Glomerular visceral epithelial cell (primary cell): ENCODE results near the gene PRKCH.

ENCODE experiments used
- DNase-seq: peaks from one replicate; pipeline ENCODE4 v3.0.0-alpha.2; 2016; ENCODE audit errors: extremely low spot score

PRKCH gene

DNA sequence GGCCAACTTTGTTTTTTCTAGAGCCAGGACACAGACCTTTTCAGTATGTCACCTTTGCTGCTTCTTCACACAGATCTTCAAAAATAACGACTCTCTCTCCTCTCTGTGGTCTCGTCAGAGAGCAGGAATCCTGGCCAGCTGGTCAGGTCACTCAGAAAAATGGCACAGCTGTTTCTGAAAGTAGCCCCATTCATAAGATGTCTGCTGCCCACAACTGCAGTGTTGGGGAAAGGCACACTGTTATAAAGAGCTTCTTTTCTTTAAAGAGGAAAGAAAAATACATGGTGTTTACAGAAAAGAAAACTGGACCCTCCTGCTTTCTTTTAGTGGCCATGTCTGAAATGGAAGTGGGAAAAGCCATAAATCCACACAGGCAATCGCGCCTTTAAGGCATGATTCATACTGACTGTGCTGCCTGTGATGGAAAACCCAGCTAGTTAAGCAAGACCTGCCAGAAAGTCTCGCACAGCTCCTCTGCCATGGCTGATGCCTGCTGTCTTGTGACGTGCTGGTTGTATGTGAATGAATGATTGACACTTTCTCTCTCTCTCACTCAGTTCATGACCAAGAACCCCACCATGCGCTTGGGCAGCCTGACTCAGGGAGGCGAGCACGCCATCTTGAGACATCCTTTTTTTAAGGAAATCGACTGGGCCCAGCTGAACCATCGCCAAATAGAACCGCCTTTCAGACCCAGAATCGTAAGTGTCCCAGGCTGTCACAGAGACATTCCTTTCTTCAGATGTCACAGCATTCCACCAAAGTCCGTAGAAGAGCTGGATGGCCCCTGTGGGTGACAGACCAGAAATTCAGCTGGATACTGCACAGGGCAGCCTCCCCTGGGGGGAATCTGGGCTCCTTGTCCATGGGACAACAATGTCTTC, 226.0 kb downstream of the PRKCH start:
- peak; percentile 78 for DNase-seq

DNA sequence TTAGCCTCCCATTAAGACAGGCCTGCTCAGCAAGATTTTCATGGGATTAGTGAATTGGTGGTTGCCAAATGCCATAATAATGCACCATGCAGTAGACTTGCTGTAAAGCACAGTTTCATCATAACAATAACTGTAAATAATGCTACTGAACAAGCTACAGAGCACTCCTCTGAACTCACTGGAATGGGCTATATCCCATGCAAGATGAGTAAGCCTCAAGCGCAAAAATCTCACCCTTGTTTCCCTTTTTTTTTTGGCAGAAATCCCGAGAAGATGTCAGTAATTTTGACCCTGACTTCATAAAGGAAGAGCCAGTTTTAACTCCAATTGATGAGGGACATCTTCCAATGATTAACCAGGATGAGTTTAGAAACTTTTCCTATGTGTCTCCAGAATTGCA, 228.0 kb downstream of the PRKCH start:
- DNase-seq: peak; percentile 65

DNA sequence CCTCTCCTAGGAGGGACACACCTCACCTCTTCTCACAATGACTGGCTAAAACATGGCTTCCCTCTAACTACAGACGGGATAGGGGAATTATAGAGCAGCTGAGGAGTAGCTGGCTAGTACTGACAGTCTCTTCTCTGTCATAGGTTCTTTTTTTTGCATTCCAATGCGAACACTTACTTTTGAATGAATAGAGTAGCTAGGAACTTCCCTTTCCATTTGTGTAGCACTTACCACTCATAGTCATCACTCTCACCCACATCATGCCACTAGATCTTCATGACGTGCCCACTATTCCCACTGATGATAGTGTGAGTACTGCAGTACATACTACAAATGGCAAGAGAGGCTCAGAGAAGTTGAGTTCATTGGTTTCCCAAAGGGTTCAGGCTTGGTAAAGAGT, 230.0 kb downstream of the PRKCH start:
- no peak for DNase-seq

DNA sequence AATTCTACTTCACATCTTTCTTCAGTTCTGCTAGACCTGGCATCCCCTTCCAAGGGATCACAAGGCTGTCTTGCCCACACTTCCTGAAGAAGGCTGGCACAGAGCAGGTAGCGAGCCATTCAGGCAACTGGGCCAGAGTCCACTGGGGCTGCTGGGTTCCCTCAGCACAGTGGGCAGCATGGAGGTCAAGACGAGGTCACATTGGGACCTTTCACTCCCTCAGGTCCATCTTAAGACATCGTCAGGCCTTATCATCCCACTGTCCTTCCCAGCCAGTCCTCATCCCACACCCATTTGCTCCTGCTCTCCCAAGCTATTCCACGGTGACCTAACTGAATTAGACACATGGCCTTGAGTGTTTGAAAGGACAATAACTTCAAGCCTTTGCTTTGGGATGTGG, 230.9 kb downstream of the PRKCH start:
- DNase-seq: no peak

DNA sequence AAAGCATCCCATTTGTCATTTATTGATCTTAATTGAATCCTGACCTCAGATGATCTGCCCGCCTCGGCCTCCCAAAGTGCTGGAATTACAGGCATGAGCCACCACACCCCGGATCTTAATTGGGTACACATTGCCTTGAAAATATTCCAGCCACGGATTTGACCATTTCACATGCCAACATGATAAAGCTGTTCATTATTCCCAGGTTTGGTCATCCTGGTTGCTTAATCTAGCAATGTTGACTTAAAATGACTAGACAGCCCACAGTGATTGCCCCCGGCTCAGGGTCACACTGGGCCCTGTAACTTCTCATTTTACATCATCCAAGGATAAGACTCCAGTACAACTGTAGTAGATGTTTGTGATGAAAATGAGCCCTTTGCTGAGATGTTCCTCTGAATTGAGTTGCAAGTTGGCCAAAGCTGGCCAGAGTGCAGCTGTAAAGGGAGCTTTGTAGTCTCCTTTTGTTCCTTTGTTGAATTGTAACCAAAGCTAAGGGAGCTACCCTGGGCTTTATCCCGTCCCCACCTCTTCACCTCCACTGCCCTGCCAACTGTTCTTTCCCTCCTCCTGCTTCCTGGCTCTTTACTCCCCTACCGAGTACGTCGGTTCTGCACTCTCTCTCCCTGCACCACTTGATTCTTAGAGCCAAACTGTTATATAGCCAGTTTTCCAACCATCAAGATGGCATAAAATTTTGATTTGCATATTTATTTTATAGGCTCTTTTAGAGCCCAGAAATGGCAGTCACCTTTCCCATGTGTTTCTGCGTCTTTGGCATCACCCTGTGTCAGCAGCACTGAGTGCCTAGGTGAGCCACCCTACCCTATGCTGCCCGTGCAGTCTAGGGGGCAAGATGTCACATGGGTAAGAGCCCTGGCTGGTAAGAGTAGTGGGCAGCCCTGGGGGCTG, 232.6 kb downstream of the PRKCH start:
- DNase-seq: peak; percentile 89

DNA sequence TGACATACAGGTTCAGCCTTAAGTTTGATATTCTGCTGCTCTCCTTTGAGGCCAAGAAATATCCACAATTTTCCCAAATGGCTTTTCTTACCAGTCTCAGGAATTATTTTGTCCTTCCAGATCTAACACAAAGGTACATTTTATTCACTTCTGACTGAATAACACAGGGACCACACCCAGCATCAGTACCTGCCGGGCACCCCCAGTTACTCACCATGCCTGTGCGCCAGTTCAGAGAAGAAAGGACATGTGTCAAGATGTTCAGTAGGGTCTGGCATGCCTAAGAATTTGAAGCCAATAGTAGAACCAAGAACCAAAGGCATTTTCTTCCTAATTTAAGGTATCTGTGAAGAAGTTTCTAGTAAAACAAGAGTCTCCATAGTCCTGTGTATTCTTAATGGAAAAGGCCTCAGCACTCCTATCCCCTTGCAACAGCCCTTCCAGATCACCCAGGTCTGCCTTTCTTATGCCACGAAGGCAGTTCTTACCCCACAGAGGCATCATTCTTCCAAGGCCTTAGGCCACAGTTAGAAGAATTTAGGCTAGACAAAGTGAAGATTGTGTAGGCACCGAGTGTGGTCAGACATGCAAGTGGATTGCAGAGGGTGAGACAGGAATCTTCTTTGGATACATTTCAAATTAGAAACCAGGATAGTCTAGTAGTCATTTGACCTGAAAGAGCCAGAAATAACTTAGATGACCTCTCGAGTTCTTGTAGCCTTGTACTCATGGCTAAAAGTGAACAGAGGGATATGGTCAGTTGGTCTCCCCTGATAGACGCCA, 233.9 kb downstream of the PRKCH start:
- peak; percentile 33 for DNase-seq

DNA sequence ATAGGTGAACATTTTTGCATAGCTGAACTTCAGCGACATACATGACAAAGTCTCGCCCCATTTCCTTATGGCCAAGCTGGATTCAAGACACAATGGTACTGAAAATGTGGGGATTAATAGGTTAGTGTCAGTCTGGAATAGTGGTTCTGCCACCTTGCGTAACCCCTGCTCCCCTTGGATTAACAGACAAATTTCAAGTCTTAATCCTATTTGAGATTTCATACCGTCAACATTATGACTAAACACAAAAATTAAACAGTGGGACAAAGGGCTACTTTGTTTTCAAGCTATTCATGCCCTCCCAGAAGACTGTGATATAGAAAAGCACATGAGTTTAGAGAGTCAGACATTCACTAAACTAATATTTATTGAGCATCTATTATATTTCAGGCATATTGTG, 235.1 kb downstream of the PRKCH start:
- no peak for DNase-seq

DNA sequence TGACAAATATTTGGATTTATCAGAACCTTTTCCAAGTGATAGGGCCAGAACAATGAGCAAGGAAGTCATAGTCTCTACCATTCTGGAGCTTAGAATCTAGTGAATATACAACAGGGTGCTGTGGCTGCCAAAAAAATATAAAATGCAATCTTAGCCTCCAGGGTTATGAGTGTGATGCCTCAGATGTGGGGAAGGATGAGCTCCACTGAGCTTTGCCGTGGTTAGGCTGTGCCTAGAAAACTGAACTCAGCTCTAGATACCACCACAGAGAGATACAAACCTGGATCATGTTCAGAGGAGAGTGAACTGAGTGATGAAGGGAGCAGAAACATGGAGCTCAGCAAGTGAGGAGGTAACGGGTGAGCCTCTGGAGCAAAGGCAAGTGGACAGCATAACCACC, 235.9 kb downstream of the PRKCH start:
- peak; percentile 35 for DNase-seq

DNA sequence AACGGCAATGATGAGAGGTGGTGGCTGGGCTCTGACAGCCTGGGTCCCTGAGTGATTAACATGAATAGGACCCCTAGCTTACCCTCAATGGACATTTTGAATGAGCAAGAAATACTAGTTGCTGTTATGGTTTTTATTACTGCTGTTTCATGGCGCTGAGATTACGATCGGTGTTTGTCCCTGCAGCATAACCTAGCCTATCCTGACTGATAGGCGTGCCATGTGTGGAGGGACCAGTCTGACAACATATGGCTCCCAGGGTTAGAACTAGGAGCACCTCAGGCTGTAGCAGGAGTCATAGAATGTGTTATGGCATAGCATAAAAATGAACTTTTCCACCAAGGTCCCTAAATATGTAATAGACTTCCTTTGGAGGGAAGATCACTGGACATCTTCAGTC, 236.5 kb downstream of the PRKCH start:
- no peak for DNase-seq

DNA sequence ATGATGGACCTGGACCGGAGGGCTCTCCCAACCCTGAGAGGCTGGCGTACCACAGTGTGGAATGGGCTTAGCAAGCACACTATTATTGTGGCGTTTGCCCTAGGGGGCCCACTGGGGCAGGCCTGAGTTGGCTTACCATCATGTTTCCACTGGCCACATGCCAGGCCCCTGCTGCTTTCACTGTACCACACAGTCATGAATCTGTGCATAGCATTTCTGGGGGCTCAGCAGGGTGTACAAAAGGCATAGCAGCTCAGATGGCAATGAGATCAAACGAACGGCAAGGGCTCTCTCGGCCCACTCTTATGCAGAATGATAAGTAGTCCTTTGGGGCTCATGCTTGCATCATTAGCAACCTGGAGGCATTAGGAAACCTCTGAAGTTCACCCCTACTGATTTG, 236.9 kb downstream of the PRKCH start:
- peak; percentile 47 for DNase-seq

DNA sequence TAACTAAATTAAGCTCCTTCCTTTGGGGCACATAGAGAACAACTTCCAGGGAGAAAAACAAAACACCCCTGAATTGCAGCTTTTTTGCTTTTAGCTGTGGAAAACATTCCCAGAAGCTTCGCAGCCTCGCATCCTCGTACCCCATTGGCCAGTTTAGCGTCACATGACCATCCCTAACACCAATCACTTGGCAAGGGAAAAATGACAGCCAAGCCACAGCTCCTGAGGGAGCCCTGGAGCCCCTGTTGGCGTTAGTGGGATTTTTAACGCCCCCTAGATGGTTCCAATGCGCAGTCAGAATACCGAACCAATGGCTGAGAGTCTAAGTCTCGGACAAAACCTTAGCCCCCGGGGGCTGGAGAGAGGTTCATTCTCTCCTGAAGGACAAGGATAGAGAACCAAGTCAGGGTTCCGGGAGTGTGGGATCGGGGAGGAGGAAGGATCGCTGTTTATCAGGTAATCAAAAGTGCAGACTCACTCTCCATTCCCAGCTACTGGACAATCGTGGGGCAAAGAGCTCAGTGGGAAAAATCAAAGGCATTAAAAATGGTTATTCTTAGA, 238.3 kb downstream of the PRKCH start:
- DNase-seq: peak; percentile 84

DNA sequence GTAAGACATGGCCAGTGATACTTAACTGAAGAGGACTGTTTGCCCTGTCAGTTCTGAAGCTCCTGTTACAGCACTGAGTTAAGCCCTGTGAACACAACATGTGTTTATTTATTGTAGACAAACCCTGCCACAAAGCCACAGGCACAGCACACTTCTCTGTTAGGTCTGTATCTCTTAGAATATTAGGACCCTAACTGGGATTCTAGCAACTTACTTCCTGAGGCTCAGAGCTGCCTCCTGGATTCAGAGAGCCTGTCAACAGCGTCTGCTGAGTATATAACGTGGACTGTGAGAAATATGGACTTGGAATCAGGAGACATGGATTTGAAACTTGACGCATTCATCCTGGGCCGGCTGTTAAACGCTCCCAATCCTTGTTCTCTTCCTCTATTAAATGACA, 238.9 kb downstream of the PRKCH start:
- peak; percentile 23 for DNase-seq

DNA sequence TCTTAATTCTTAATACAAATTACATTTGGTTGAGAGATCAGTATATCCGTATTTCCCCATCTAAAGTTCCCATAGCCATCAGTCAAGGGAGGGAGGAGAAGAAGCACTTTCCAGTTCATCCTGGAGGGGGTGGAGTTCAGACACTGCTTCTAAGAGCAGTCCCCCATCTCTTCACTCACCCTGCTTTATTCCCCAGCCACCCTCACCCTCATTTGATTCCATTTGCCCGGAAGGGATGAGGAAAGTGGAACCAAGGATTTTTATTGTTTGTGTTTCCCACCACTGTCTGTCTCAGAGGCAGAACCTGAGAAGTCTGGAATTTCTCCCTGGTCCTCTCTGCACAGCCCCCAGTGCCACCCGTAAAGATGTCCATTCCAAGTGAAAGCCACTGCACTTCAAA, 239.7 kb downstream of the PRKCH start:
- DNase-seq: peak; percentile 87

DNA sequence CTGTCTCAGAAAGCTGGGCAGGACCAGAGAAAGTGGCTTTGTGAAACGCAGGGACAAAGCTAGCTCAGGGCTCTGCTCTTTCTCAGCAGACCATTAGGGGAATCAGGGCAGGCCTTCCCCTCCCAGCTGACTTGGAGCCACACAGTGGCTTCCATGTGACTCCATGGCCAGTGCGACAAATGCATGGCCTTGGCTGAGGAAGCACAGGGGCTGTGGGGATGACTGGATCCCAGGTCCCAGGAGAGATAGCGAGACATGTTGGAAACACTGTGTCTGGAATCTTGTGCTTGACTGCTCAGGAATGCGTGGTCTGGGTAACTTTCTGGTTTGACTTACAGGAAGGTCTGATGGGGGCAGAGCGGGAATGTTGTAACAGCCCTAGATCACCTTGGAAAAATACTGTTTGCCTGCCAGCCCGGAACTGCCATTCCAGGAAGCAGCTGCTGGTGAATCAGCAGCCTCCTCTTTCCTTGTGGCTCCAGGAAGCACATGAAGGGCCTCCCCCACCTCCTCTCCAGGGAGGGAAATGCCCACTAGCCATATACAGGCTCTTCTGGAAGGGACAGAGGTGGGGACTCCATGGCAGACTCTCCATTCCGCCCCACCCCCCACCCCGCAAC, 240.4 kb downstream of the PRKCH start:
- peak; percentile 100 for DNase-seq

DNA sequence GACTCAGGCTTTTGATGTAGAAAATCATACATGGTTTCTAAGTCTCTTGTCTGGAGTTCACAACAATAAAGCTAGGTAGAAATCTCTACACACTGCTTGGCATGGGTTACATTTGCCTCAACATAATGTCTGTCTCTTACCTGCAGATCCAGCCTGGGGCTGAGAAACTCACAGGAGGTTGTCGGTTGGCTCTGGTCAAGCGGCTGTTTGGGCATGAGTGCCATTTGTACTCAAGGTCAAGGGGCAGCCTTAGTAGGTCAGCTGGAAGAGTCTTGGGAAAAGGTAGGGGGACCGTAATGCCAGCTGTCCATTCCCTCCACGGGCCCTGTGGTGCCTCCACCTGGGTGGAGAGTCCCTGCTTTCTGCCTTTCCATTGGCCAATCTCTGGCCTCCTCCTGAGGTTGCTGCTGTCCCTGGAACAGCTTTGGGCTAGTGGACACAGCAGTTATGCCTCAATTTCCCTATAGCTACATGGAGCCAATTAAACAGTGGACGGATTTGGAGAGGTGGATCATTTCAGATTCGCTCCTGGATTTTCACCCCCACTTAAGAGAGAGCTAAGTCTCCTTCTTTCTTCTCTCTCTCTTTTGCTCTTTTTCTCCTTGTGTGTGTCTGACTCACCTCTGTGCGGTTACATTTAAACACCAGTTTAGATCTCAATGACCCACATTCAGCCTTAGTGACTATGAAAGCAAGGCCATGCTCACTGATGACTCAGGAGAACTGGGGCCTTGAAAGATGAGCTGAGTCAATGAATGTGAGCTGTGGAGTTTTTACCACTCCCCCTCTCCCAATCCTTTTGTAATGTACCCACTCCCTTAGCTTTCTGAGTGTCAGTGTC, 241.2 kb downstream of the PRKCH start:
- DNase-seq: peak; percentile 98

DNA sequence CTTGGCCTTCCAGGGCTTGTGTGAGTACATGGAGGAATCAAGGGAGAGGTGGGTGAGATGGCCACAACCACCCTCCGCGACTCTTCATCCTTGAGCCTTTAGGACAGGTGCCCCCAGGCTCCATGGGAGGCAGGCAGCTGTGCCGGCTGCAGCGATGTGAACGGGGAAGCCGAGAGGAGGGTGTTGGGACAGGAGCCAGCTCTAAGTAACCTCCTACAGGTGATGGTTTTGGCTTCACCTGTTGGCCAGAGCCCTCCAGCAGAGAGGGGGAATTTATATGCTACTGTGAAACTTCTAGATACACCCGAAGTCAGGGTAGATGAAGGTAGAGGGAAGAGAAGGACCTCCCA, 241.8 kb downstream of the PRKCH start:
- DNase-seq: no peak

DNA sequence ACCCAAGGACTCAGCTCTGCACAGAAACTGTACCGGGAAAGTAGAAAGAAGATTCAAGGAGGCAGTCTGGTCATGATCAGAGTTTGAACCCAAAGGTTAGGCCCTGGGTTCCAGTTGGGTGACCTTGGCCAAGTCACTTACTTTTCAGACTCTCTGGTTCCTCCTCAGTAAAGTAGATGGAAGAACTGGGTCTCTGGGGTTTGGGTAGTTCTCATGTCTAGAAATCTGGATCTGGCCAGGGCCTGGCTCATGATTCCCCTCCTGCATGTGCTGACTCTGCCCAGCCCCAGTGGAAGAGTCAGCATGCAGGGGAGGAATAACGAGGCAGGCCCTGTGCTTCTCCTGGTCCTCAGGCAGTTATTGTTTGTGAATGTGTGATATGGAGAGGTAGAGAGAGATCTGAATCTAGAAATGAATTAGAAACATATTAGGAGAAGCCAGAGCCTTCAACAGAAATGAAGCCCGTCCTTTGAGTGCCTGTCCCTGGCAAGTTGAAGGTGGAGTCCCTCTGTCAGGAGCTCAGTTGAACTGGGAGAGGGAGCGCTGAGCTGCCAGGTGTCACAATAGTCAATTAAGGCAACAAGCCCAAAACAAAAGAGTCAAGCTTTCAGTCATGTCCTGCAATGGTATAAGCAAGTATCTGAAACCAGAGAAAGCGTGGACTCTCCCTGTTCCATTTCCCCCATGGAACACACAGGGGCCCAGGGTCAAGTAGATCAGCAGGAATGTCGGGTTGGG, 242.7 kb downstream of the PRKCH start:
- no peak for DNase-seq

DNA sequence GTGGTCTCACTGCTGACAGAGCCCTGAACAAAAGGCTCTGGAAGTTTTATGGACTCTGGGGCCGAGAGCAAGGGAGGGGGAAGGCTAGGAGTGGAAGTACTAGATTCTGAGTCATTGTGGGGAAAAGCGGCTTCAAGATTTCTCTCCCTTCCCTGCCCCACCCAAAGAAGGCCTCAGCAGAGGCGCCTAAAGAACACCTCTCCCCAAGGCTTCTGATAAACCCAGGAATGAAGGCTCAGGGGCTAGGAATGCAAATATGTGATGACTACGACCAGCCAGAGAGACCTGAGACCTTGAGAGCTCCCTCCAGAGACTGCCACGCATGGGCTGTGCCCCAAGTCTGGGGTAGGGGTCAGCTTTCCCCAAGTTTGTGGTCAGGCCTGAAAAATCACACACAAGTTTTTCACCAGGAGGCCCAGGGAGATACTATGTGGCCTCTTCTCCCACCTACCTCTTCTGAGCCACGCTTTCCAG, 243.3 kb downstream of the PRKCH start:
- DNase-seq: peak; percentile 98

DNA sequence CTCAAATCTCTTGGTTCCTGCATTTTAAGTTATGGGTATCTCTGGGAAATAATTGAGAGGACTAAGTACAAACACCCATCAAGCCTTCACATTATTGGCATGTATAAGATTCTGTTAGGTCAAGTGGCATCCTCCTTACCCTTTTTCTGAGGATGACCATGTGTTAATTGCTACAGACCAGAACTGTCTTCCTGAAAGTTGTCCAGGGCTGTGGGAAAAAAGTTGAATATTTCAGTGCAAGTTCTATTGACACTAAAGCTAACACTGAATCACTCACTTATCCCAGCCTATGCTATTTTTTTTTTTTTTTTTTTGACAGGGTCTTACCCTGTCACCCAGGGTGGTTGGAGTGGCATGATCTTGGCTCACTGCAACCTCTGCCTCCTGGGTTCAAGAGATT, 243.8 kb downstream of the PRKCH start:
- no peak for DNase-seq
